ENCODE measurements around the gene PICK1.

The PICK1 gene

DNA sequence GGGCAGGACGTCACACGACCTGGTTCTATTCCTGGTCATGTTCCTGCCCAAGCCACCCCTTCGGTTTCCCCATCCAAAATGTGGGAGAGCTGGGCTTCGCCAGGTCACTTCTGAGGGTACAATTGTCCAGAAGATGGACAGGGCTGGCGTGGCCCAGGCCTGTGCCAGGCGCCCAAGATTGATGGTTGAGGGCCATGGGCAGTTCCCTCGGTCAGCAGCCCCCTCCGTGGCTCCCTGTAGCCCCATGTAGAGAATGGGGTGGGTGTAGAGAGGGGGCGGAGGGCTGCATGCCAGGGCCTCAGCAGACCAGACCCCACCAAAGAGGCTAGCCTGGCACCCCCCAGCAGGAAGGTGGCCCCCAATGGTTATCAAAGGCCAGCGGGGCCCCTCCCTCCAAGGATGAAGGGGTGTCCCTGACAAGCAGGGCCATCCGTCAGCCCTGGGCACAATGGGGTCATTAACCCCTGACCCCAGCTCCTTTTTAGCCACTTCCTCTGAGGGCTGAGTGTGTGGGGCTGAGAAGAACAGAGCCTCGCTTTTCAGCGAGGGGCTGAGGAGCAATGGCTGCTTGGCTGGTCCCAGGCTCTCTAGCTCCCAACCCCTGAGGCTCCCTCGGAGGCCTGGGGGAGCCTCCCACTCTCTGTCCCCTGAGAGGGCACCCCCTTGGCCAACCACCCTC lies 11.0 kb upstream of the PICK1 start:
- in situ Hi-C loops (cut with MboI; ENCODE audit: low sequenced_read_pairs) = no loop called here

DNA sequence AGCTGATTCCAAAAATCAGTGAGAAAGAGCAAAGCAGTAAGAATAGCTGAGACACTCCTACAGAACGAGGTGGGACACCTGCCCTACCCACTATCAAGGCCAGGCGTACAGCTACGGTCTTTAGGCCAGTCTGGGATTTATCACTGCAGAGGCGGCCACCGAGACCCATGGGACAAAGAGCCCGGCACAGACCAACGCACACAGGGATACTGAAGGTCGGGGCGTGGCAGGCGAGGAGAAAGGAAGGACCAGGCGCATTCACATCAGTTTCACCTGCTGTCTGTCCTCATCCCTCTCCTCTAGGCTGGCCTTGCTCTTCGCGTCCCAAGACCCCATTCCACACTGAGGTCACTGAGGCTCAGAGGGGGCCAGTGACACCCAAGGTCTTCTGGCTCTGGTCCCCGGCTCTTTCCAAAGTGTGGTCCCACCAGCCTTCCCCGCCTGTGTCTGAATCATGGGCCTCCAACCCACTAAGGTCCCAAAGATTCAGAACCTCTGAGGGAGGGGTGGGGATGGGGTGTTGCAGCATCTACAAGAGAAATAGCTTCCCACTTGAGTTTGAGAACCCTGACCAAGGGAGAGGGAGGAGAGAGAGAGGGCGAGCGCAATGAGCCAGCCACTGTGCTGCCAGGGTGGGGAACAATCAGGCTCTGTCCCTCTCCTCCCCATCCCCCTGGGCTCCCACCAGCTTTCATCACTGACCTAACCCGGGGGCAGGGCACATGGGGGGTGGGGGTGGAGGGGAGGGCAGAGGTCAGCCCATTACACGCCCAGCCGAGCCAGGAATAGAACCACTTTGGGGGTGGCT lies 7.2 kb upstream of the PICK1 start:
- in situ Hi-C loops (cut with MboI; ENCODE audit: low sequenced_read_pairs) = no loop called here

- in situ Hi-C loops (cut with MboI; ENCODE audit: low sequenced_read_pairs) = no loop called here
Observed at GRCh38 chr22:38050720-38051119, 6.5 kb upstream of the PICK1 start.

DNA sequence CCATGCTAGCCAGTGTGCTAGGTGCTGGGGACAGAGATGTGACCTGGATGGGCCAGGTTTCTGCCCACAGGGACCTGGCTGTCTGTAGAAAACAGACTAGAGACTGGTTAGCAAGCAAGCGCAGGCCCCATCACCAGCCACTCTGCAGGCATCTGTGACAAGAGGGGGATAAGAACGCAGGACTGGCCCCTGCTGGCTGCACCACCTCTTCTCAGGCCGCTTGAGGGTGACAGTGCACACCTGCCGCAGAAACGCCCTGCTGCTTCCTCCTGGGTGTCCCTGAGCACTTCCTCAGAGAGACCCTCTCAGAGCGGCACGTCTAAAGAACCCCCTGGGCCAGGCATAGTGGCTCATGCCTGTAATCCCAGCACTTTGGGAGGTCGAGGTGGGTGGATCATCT lies 5.9 kb upstream of the PICK1 start:
- in situ Hi-C loops (cut with MboI; ENCODE audit: low sequenced_read_pairs) = no loop called here

GRCh38 chr22:38051900-38052862 lies 5.0 kb upstream of the PICK1 start:
- in situ Hi-C loops (cut with MboI; ENCODE audit: low sequenced_read_pairs) = no loop called here

- in situ Hi-C loops (cut with MboI; ENCODE audit: low sequenced_read_pairs) = no loop called here
Observed at GRCh38 chr22:38062791-38063190, 5.6 kb downstream of the PICK1 start.

DNA sequence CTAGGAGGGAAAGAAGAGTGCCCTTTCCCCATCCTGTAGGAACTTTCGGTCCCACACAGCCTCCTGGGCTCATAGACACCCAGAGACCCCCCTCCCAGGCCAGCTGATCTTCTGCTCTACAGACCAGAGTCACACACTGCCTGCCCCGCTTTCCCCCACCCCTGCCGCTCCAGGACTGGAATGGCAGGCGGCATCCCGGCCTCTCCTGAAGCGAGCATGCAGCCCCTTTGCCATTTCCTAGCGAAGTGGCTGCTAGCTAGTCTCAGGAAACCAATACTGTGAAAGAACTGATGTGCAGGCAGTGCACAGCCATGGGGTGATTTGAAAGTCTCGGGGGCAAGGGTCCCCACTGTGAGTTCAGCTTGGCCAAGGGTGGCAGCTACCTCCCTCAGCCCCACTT lies 8.3 kb downstream of the PICK1 start:
- in situ Hi-C loops (cut with MboI; ENCODE audit: low sequenced_read_pairs) = no loop called here

- in situ Hi-C loops (cut with MboI; ENCODE audit: low sequenced_read_pairs) = no loop called here
Observed at GRCh38 chr22:38066381-38067027, 9.3 kb downstream of the PICK1 start.

GRCh38 chr22:38067028-38067415 lies 9.8 kb downstream of the PICK1 start:
- in situ Hi-C loops (cut with MboI; ENCODE audit: low sequenced_read_pairs) = no loop called here

DNA sequence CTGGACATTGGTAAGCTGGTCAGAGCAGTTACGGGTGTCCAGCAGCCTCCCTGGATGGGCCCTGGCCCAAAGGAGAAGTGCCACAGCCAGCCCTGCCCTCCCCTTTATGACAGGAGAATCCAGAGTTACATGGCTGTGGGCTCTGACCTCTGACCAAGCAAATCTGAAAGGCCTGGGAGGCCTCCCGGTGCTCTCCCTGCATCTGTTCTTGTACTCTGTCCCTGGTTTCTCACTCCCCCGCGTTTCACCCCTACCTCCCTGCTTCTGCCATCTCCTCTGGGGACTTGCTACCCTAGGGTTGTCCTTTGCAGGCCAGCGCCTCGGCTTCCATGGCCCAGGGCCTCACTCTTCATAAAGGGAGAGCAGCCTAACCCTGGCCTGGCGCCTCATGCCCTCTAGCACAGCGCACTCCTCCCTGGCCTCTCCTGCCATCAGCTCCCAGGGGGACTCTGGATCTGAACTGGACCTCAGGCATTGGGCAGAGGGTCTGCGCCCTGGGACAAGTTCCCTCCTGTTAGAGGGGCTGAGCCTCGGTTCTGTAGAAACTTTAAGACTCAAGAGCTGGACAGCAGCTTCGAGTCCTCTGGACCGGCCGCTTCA lies 10.7 kb downstream of the PICK1 start:
- in situ Hi-C loops (cut with MboI; ENCODE audit: low sequenced_read_pairs) = no loop called here

- in situ Hi-C loops (cut with MboI; ENCODE audit: low sequenced_read_pairs) = no loop called here
Observed at GRCh38 chr22:38068641-38069371, 11.6 kb downstream of the PICK1 start.

DNA sequence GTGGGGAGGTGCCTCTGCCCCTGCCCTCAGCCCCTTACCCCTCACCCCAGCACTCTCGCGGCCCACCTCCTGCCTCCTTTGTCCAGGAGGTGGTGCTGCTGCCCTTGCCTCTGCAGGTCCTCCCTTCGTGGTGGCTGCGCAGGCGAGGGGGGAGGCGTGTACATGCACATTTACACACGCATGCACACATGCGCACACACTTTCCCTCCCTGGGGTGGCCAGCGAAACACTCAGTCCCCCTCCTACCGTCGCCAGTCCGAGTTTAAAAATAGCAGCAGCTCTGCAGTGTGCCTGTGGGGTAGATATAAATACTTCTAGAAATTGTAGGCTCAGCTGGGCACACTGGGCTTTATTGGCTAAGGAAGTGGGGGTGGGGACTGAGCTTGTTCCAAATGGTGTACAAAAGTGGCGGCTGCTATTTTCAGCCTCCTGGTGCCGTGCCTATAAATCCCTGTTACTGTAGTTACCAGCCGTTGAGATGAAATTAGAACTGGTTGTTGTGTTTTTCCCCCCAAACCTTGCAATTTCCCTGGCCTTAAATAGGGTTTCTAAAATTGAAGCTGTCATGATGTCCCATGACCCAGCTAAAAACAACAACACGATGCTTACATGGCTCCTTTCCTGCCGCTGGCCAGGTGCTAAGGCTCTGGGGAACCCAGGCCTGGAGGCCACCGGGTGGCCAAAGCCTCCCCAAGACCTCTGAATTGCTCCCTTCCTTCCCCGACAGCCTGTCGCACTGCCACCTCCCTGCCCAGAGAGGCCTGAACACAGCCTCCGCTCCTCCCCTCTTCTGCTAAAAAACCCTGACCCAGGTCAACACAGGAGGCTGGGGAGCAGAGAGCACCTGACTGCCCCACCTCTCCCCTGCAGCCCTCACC lies 12.4 kb downstream of the PICK1 start:
- in situ Hi-C loops (cut with MboI; ENCODE audit: low sequenced_read_pairs) = no loop called here

- in situ Hi-C loops (cut with MboI; ENCODE audit: low sequenced_read_pairs) = no loop called here
Observed at GRCh38 chr22:38070250-38070921, 13.2 kb downstream of the PICK1 start.

GRCh38 chr22:38071421-38072321 lies 14.5 kb downstream of the PICK1 start:
- in situ Hi-C loops (cut with MboI; ENCODE audit: low sequenced_read_pairs) = no loop called here

- in situ Hi-C loops (cut with MboI; ENCODE audit: low sequenced_read_pairs) = no loop called here
Observed at GRCh38 chr22:38072322-38073149, 15.3 kb downstream of the PICK1 start.

All from hTERT RPE-1 (cell line).